Measurements from ENCODE around the gene NEK10.

GRCh38 chr3:27160146-27160545, 209.0 kb downstream of the NEK10 start:
- no peak for TF ChIP-seq CTCF (conservative IDR thresholded peaks at IDR 0.05)
- no peak for TF ChIP-seq ZFX (IDR thresholded peaks at IDR 0.05)

All from C4-2B (cell line).